NT2/D1 (cell line): Measurements from ENCODE around the gene KRT17.
"Not testable (repeated sequence)": the region's sequence is repeated elsewhere in the genome, so short reads cannot be mapped to it uniquely, and the experiment has no call there.

ENCODE experiments used
- DNase-seq: peaks from one replicate; pipeline ENCODE4 v3.0.0-alpha.2; 2011; ENCODE audit warnings: low read depth, low spot score
- H3K27me3 ChIP-seq: 2 replicates; pipeline ENCODE4 v1.6.0; 2011; ENCODE audit warnings: mild to moderate bottlenecking; ENCODE audit not compliant: insufficient read length, insufficient read depth
- H3K36me3 ChIP-seq: 2 replicates; pipeline ENCODE4 v1.6.1; 2011; ENCODE audit warnings: mild to moderate bottlenecking, low read length, mixed read lengths; ENCODE audit not compliant: insufficient read depth, insufficient read length
- H3K4me1 ChIP-seq: 2 replicates; pipeline ENCODE4 v1.5.1; 2011; ENCODE audit not compliant: insufficient read depth, insufficient read length
- H3K4me3 ChIP-seq: 2 replicates; pipeline ENCODE4 v1.5.1; 2011; ENCODE audit warnings: low read depth; ENCODE audit not compliant: insufficient read length
- H3K9ac ChIP-seq: 2 replicates; pipeline ENCODE4 v1.6.0; 2011; ENCODE audit warnings: low read depth; ENCODE audit not compliant: insufficient read length
- H3K9me3 ChIP-seq: 2 replicates; pipeline ENCODE4 v1.5.1; 2011; ENCODE audit warnings: mild to moderate bottlenecking, low read length; ENCODE audit not compliant: insufficient read depth
- SUZ12 ChIP-seq: IDR thresholded peaks from 2 replicates; pipeline ENCODE4 v1.6.1; 2011; ENCODE audit not compliant: insufficient read length, insufficient read depth; ENCODE audit errors: extremely low read depth
- YY1 ChIP-seq: IDR thresholded peaks from 2 replicates; pipeline ENCODE4 v1.6.1; 2011; ENCODE audit not compliant: insufficient read length, insufficient read depth
- ZNF274 ChIP-seq: IDR thresholded peaks from 2 replicates; pipeline ENCODE4 v1.6.1; 2011; ENCODE audit warnings: mild to moderate bottlenecking, low read depth, low read length

The KRT17 gene

DNA sequence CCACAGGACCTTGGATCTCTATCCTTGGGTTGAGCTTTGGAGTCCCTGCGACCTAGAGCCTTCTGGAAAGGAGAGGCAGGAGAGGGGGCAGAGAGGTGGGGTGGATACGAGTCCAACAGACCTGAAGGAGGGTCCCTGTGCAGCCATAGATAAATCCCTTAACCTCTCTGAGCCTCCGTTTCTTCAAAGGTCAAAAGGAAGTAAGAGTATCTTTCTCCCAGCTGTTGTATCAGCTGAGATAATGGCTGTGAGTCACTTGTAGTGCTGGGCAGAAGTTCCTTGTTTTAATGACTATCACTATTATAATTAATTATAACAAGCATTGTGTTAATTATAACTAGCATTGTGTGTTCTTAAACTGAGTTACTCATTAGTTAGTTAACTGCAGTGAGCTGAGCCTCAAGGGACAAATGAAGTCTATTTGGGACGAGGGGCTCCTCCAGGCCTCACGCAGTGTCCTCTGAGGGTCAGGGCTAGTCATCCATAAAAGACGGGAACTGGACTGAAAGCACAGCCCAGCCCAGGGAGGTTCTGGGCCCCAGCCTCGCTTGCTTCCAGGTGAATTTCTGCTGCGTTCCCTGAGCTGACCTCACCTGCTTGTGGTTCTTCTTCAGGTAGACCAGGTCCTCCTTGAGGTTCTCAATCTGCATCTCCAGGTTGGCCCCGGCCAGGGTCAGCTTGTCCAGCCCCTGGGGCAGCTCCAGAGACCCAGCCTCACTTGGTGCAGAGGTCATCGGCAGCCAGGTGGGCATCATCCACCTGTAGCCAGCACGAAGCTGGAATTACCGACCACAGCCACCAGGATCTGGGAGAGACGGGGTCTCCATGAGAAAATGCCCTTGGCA lies 5.7 kb upstream of the KRT17 start:
- Histone ChIP-seq H3K4me1 (peaks cover 35% of the 10 kb centered on the region), H3K9ac (no peak overlapping the region), H3K4me3 (no peak overlapping the region), H3K36me3 (no peaks in the 10 kb centered on the region), H3K9me3 (no peaks in the 10 kb centered on the region), H3K27me3 (no peaks in the 10 kb centered on the region)
- no peak for DNase-seq
- TF ChIP-seq SUZ12 (no peak), ZNF274 (no peak), YY1 (no peak)

DNA sequence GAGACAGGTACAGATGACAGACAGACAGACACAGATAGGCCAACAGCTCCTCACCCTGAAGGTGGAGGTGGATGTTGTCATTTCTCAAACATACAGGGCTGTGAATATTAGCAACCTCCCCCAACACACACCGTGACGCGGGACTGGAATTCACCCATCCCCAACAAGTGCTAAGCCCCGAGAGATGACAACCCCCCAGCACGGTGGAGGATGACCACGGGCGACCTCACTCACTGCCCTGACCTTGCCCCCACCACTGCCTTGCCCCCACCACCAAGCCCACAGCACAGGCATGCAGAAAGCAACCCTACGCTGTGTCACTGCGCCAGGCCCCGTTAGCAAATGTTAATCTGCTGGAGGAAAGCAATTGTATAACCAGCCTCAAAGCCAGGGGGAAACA lies 4.9 kb upstream of the KRT17 start:
- no peaks in the 10 kb centered on the region for H3K9me3 ChIP-seq
- peaks cover 32% of the 10 kb centered on the region for H3K4me1 ChIP-seq
- no peak overlapping the region for H3K4me3 ChIP-seq
- H3K27me3 ChIP-seq, result no peaks in the 10 kb centered on the region
- no peak for DNase-seq
- no peak overlapping the region for H3K9ac ChIP-seq
- no peak for TF ChIP-seq YY1
- TF ChIP-seq ZNF274, result no peak
- TF ChIP-seq SUZ12, result no peak
- H3K36me3 ChIP-seq, result no peaks in the 10 kb centered on the region

DNA sequence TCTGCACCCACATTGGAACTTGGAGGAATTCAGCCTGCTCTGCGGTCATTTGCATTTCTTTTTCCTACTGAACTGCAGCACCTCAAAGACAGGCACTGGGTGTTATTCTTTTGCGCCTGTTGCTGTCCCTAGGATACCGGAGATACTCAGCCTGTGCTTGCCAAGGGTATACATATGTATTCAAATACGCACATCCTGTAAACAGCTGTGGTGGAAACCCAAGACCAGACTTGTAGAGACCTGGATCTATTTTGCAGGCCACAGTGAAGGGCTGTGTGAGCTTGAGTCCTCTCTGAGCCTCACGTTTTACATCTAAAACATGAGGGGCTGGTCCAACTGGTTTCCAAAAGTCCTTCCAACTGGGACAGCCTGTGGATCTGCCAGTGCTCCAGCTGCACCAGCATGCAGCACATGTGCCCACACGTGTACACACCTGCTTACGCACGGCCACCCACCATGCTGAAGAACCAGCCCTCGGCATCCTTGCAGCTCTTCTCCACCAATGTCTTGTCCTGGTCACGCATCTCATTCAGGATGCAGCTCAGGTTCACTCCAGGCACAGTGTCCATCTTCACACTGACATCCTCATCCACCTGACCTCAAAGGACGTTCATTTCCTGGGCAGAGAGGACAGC lies 4.4 kb upstream of the KRT17 start:
- not testable (repeated sequence) for H3K36me3 ChIP-seq, H3K4me3 ChIP-seq, H3K9ac ChIP-seq, H3K27me3 ChIP-seq, DNase-seq, H3K9me3 ChIP-seq
- peaks cover 36% of the 10 kb centered on the region for H3K4me1 ChIP-seq

DNA sequence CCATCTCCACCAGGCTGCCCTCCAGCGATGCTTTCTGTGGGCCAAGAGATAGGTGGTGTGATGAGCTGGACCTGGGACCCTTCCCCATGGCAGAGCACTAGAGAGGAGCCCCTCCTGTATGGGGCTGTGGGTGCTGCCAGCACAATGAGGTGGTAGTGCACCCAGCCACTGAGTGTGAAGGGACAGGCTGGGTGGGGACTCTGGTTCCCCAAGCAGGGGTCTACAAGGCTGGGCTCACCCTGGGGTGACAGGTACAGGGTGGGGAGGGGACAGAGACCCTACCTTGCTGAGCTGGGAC lies 3.6 kb upstream of the KRT17 start:
- H3K4me1 ChIP-seq, result peaks cover 37% of the 10 kb centered on the region
- not testable (repeated sequence) for DNase-seq, H3K9ac ChIP-seq, H3K27me3 ChIP-seq, H3K36me3 ChIP-seq, H3K9me3 ChIP-seq, H3K4me3 ChIP-seq

DNA sequence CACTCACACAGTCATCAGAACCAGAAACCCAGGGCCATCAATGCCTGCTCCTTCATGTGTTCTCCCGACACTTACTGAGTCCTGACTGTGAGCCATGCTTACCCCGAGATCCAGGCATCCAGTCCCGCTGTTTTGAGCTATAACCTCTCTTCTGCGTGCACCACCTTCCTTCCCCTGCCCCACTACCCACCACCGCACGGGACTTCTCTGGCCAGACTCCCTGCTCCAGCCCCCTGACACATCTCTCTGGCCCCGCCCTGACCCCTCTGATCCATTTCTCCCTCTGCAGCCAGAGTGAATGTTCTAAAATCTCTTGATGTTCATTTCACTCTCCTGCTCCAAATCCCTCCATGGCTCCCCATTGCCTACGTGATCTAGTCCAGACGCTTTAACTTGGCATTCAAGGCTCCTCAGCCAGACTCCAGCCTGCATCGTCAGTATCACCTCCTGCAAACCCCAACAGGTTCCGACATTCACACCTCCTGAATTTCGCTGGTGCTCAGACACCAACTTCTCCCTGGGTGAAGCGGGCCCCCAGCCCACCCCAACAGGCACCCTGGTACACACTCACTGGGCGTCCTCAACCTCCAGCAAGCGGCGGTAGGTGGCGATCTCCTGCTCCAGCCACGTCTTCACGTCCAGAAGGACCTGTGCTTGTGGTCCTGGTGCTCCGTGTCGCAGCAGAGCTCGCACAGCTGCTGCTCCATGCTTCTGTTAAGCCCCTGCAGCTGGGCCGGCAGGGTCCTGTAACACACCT lies 3.1 kb upstream of the KRT17 start:
- Histone ChIP-seq H3K9me3 (no peaks in the 10 kb centered on the region), H3K4me1 (peaks cover 41% of the 10 kb centered on the region), H3K27me3 (no peaks in the 10 kb centered on the region), H3K9ac (peak overlapping the region; percentile 0), H3K36me3 (no peaks in the 10 kb centered on the region), H3K4me3 (no peak overlapping the region)
- no peak for TF ChIP-seq YY1
- no peak for TF ChIP-seq SUZ12
- no peak for TF ChIP-seq ZNF274
- DNase-seq, result no peak

DNA sequence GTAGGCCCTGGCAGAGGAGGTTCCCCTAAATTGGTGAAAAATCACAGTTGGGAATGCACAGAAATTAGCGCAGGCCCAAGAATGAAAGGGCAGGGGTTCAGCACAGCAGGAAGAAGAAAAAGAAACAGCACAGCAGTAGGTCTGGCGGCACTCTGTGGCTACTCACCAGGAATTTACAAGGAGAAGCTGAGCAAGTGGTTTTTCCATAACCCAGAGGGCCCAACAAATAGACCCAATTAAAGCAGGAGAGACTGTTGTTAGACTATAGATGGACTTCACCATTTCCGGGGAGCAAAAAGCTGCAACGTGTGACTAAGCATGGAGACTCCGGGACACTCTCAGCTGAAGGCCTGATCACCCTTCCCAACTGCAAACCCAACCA lies 2.5 kb upstream of the KRT17 start:
- not testable (repeated sequence) for H3K36me3 ChIP-seq, H3K27me3 ChIP-seq, H3K9me3 ChIP-seq, DNase-seq, H3K4me3 ChIP-seq
- Histone ChIP-seq H3K4me1 (peaks cover 41% of the 10 kb centered on the region), H3K9ac (peak overlapping the region; percentile 0)

DNA sequence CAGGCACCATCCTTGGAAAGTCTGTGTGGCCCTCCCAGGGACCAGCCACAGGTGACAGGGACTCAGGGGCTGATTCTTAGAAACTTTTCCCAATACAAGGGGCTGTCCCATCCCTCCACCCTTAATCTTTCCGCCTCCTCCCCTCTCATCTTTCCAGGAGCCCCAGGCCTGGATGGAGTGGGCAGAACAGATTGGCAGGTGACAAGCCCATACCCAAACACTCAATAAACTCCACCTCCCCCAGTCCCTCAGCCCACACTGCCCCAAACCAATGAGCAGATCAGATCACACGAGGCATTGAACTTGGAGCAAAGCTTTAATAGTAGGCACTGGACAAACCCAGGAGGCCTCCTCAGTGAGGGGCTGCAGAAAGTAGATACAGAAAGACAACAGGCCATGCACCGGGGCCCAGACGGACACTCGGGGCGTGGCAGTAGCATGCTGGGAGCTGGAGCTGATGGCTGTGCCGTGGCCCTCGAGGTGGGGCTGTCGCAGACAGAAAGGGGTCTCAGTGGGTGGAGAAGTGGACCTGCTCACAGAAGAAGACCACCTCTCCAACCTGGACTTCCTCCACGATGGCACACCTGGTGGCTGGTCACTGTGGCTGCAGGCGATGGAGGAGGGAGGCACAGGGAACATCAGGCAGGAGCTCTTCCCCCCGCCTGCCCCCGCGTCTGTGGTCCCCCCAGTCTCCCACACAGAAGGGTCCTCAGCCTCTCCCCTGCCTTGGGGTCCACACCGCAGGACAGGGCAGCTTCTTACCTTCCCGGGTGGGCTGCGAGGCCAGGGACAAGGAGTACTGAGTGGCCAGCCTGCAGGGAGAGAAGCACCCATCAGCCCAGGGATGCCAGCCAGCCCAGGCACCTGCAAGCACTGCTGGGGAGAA lies 1.9 kb upstream of the KRT17 start:
- H3K9me3 ChIP-seq, H3K36me3 ChIP-seq, H3K9ac ChIP-seq: not testable (repeated sequence)

More for the DNA sequence above, 1.9 kb upstream of the KRT17 start:
- H3K4me3 ChIP-seq, H3K27me3 ChIP-seq, DNase-seq: not testable (repeated sequence)
- H3K4me1 ChIP-seq, result peaks cover 38% of the 10 kb centered on the region
